Right lobe of liver (tissue), 4 donors: ENCODE measurements around the gene CATSPER3.

Source experiments
- CTCF ChIP-seq, 4 donors: fragments of 200-600 bp in 3 of 4; fragments of 450-650 bp in 1 of 4; IDR thresholded peaks; one replicate each; pipeline versions ENCODE4 v1.5.1 to v1.8.0; 2016 to 2022; ENCODE audit warnings: antibody characterized with exemption in 4 of 4, mild to moderate bottlenecking in 2 of 4
- POLR2A ChIP-seq: fragments of 450-650 bp; IDR thresholded peaks from one replicate; pipeline ENCODE4 v1.6.1; 2017; ENCODE audit warnings: antibody characterized with exemption, mild to moderate bottlenecking
- donor health status: DM: no; HTN: no; CAD: no.
- donor health status: DM: no; HTN: no; CAD: no.
- donor health status: DM: no; HTN: yes; CAD: no.

DNA sequence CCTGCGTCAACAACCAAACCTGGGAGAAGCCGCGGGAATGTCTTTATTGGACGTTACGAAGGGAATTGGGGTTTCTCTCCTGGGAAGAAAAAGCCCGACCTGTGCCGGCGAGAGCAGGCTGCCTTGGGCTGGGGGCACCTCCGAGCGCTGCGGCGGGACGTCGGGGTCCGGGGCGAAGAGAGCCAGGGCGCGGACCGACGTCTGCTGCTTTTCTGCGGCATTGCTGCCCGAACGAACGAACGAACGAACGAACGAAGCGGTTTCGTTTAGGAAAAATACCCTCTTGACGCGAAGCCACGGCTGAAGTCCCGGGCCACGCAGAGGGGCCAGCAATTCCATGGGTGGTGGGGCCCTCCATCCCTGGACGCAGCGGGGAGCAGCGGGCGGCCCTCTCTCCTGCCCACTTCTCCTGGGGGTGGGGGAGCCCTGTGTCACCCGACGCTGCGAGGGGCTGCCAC is 71.1 kb downstream of the CATSPER3 start:
- no peak for TF ChIP-seq CTCF (IDR thresholded peaks at IDR 0.05)
- TF ChIP-seq POLR2A, result no peak
